K562 (cell line): ENCODE measurements around the gene IQGAP3. TPM values are rescaled to one million over a fixed set of nuclear protein-coding genes. Genes with fewer than 3 reads are reported as not detected.

ENCODE experiments used
- ARNT ChIP-seq, 2 experiments: fragments of 450-650 bp; IDR thresholded peaks; 2 replicates each; pipeline ENCODE4 v1.6.1; 2016; ENCODE audit warnings: mild to moderate bottlenecking in 1 of 2
- CHAMP1 ChIP-seq: fragments of 450-650 bp; IDR thresholded peaks from 2 replicates; pipeline ENCODE4 v1.6.1; 2016; ENCODE audit warnings: mild to moderate bottlenecking
- EP400 ChIP-seq: fragments of 450-650 bp; IDR thresholded peaks from 2 replicates; pipeline ENCODE4 v1.6.1; 2017; ENCODE audit warnings: antibody characterized with exemption, mild to moderate bottlenecking, moderate library complexity
- ETV5 ChIP-seq: sonication (generic); formaldehyde crosslinking; IDR thresholded peaks from 2 replicates; pipeline ENCODE4 v1.4.0; 2020; ENCODE audit warnings: low read depth, mild to moderate bottlenecking, missing genetic modification reagents
- HDAC8 ChIP-seq: fragments of 450-650 bp; IDR thresholded peaks from 2 replicates; pipeline ENCODE4 v1.6.1; 2016; ENCODE audit warnings: mild to moderate bottlenecking, missing genetic modification characterization, moderate library complexity, missing compliant biosample characterization
- HNRNPUL1 ChIP-seq: fragments of 200-400 bp; formaldehyde crosslinking; IDR thresholded peaks from 2 replicates; pipeline ENCODE4 v1.6.1; 2017; ENCODE audit warnings: low read length
- IRF1 ChIP-seq: sonication (generic); formaldehyde crosslinking; IDR thresholded peaks from 2 replicates; pipeline ENCODE4 v1.8.0; 2022; ENCODE audit warnings: missing genetic modification reagents, mild to moderate bottlenecking, borderline replicate concordance
- KDM4B ChIP-seq, 2 experiments: fragments of 450-650 bp in 1 of 2; sonication (generic) in 1 of 2; IDR thresholded peaks; 2 replicates each; pipeline ENCODE4 v1.6.1; 2016 to 2017; ENCODE audit warnings: borderline replicate concordance in 2 of 2, antibody characterized with exemption in 1 of 2, low read depth in 1 of 2, mild to moderate bottlenecking in 1 of 2
- KLF16 ChIP-seq: IDR thresholded peaks from 2 replicates; pipeline ENCODE4 v1.6.1; 2016; ENCODE audit warnings: antibody characterized with exemption
- LCOR ChIP-seq: sonication (generic); formaldehyde crosslinking; IDR thresholded peaks from 2 replicates; pipeline ENCODE4 v1.8.0; 2022; ENCODE audit warnings: mild to moderate bottlenecking, missing genetic modification reagents
- NR0B1 ChIP-seq: fragments of 450-650 bp; IDR thresholded peaks from one replicate; pipeline ENCODE4 v1.6.1; 2018; ENCODE audit warnings: mild to moderate bottlenecking, moderate library complexity; ENCODE audit not compliant: partially characterized antibody
- RBBP5 ChIP-seq: fragments of 200-600 bp; sonication (generic); IDR thresholded peaks from 2 replicates; pipeline ENCODE4 v1.6.1; 2012; ENCODE audit warnings: borderline replicate concordance, mild to moderate bottlenecking, low read length, control low read depth, inconsistent platforms; ENCODE audit not compliant: insufficient read depth, poor library complexity, severe bottlenecking
- SAFB ChIP-seq: fragments of 200-400 bp; formaldehyde crosslinking; IDR thresholded peaks from 2 replicates; pipeline ENCODE4 v1.6.1; 2017; ENCODE audit warnings: low read depth, low read length, borderline replicate concordance
- SMC3 ChIP-seq: conservative IDR thresholded peaks from 2 replicates; pipeline ENCODE4 v1.6.1; 2011; ENCODE audit warnings: low read depth, low read length, improper control_type of control experiment; ENCODE audit not compliant: insufficient read depth
- YY1 ChIP-seq, 3 experiments: IDR thresholded peaks; 2 replicates each; pipeline ENCODE4 v1.6.1; 2011; ENCODE audit warnings: low read length in 2 of 3, mild to moderate bottlenecking in 2 of 3, moderate library complexity in 2 of 3, borderline replicate concordance in 1 of 3, control low read depth in 1 of 3, low read depth in 1 of 3; ENCODE audit not compliant: insufficient read depth in 3 of 3, insufficient replicate concordance in 2 of 3, control insufficient read depth in 1 of 3, insufficient read length in 1 of 3; ENCODE audit errors: extremely low read depth in 1 of 3
- ZBTB33 ChIP-seq: sonication (generic); formaldehyde crosslinking; IDR thresholded peaks from 2 replicates; pipeline ENCODE4 v1.8.1; 2023; ENCODE audit warnings: mild to moderate bottlenecking, missing genetic modification reagents
- ZNF175 ChIP-seq: fragments of 200-800 bp; sonication (Bioruptor generic); IDR thresholded peaks from 2 replicates; pipeline ENCODE4 v1.6.1; 2016; ENCODE audit warnings: low read depth, mild to moderate bottlenecking, missing genetic modification characterization, missing compliant biosample characterization
- ZNF217 ChIP-seq: sonication (generic); formaldehyde crosslinking; IDR thresholded peaks from 2 replicates; pipeline ENCODE4 v1.8.0; 2022; ENCODE audit warnings: mild to moderate bottlenecking, missing genetic modification reagents
- ZNF398 ChIP-seq: fragments of 250-450 bp; sonication (Bioruptor Pico); IDR thresholded peaks from 2 replicates; pipeline ENCODE4 v1.8.0; 2021; ENCODE audit warnings: moderate library complexity, mild to moderate bottlenecking, inconsistent platforms
- polyA plus RNA-seq, 8 experiments: library from polyadenylated mRNA; depleted of rRNA in 4 of 8; stranded (reverse) in 5 of 8; unstranded in 3 of 8; fragments of >200 nt; fragmentation: Nextera tagmentation in 2 of 8; fragmentation: Illumina TruSeq in 1 of 8; extraction: Ambion mirVana in 2 of 8; extraction: Trizol in 1 of 8; gene quantifications; 2 replicates each; pipeline versions ENCODE4 v1.2.1 to v1.2.3, GENCODE V29; 2011 to 2014; ENCODE audit warnings: inconsistent platforms in 1 of 8, missing spikeins in 1 of 8
- total RNA-seq, 7 experiments: library from RNA; depleted of rRNA in 6 of 7; stranded (reverse); fragments of >200 nt in 6 of 7; fragmentation: Illumina TruSeq in 2 of 7; extraction: Trizol in 2 of 7; gene quantifications; 2 replicates each; pipeline versions ENCODE4 v1.2.1 to v1.2.3, GENCODE V29; 2011 to 2021; ENCODE audit warnings: low replicate concordance in 1 of 7

The IQGAP3 gene
- total and polyA plus RNA-seq, 9 of the 15 experiments (the other 6 are each of a cell fraction or from before 2014, with no cell fraction given) = 1.4 to 16.6 (median 11.9) TPM

- TF ChIP-seq KLF16 (no peak), NR0B1 (no peak), HNRNPUL1 (no peak), SAFB (no peak), IRF1 (CRISPR knock-in tag) (no peak), SMC3 (no peak), ZNF398 (CRISPR knock-in tag) (no peak), ARNT (IDR thresholded peaks at IDR 0.05) (no peak), ZBTB33 (CRISPR knock-in tag) (peak; percentile 1; the same call in 1 of the 2 replicates), ZNF217 (no peak), HDAC8 (tag) (no peak), KDM4B (IDR thresholded peaks at IDR 0.05; ENCODE audit: borderline replicate concordance in 2 of 2, low read depth in 1 of 2) (no peak), ZNF175 (CRISPR knock-in tag) (peak; percentile 33), RBBP5 (no peak), ETV5 (no peak), CHAMP1 (no peak), EP400 (no peak), LCOR (no peak), YY1 (IDR thresholded peaks at IDR 0.05; ENCODE audit: borderline replicate concordance in 1 of 3, control insufficient read depth in 1 of 3, extremely low read depth in 1 of 3, insufficient read depth in 3 of 3, insufficient read length in 1 of 3, insufficient replicate concordance in 2 of 3, low read depth in 1 of 3, low read length in 2 of 3) (no peak)
These were observed 69.9 kb downstream of the IQGAP3 start (continued) for GRCh38 chr1:156502391-156502893.
